NCI-H2171 (cell line): ENCODE results near the gene TCF7L2.
A peak's percentile ranks its signal among the peaks of the same experiment; 100 is the strongest.

Experiments used
- DNase-seq: peaks from one replicate; lab custom pipeline; 2025; lab: John Stamatoyannopoulos, UW

Gene TCF7L2

GRCh38 chr10:112949875-112950507, at the start of gene TCF7L2:
TCF7L2 (plus strand) TSS chr10:112950247; CDS start chr10:112950757, 510 bp downstream.
- peak; percentile 86 for DNase-seq

DNA sequence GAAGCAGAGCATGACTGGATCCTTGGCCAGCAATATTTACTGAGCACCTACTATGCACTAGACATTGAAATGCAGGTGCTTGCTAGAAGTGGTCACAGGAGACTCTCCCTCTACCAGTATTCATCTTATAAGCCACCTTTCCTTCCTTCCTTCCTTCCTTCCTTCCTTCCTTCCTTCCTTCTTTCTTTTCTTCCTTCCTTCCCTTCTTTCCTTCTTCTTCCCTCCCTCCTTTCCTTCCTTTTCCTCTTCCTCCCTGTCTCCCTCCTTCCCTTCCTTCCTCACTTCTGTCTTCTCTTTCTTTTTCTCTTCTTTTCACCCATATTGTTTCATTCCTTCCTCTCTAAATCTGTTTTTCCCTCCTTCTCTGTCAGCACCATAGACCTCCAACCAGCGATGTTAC, 47.3 kb upstream of the TCF7L2 start:
- no peak for DNase-seq

DNA sequence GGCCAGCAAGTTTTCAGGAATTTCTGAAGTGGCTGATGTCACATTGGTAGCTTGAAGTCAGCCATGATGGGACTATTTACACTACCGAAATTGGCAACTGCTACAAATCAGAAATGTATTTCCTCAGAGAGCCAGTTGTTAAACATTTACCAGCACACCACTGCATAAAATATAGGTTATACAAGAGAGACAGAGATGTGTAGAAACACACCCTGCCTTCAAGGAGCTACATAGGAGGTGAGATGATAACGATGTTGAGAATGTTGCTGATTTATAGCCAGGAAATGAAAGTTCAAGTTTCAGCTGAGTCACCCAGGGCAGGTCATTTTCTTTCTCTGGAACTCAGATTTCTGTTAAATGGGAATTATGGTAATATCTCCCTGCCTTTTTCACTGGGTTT, 46.0 kb upstream of the TCF7L2 start:
- no peak for DNase-seq

GRCh38 chr10:112906945-112907344, 43.1 kb upstream of the TCF7L2 start:
- DNase-seq: no peak

DNA sequence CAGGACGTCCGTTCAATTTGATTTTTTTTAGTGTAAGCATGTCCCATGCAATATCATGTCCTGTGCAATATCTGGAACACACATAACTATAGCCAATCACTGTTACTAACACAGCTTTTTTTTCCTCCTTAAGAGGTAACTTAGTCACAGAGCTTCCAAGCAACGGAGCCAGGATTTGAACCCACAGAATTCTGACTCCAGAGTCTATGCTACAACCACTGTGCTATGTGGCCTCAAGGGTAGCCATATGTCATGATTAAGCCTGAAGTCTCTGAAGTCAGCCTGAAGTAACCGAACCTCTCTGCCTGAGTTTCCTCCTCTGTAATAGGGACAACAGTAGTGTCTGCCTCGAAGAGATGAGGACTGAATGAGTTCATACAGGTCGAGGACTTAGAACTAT, 42.2 kb upstream of the TCF7L2 start:
- no peak for DNase-seq

DNA sequence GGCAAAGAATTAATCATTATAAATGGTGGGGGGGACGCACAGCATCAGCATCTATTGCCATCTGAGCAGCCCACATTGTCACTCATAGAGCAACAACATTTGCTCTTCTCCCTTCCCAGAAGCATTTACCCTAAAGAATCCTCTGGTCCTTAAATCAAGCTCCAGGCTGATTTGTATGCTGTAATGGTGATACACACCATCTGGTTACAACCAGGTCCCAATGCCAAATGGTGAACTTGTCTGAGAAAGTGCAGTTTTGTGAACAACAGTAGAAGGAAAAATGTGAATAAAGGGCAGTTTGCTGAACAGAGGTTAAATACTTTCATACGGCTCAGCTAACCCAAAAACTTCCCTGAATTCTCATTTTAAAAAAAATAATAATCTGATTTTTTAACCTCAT, 38.8 kb upstream of the TCF7L2 start:
- peak; percentile 17 for DNase-seq

GRCh38 chr10:112912410-112912928, 37.6 kb upstream of the TCF7L2 start:
- no peak for DNase-seq

DNA sequence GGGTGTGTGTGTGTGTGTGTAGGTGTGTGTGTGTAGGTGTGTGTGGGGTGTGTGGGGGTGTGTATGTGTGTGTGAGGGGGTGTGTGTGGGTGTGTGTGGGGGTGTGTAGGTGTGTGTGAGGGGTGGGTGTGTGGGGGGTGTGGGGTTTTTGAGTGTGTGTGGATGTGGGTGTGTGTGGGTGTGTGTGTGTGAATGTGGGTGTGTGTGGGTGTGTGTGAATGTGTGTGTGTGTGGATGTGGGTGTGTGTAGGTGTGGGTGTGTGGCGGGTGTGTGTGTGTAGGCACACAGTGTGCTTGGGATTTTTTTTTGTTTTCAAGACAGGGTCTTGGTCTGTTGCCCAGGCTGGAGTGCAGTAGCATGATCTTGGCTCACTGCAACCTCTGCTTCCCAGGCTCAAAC, 36.8 kb upstream of the TCF7L2 start:
- no peak for DNase-seq

GRCh38 chr10:112913661-112914287, 36.3 kb upstream of the TCF7L2 start:
- no peak for DNase-seq

GRCh38 chr10:112914288-112914952, 35.6 kb upstream of the TCF7L2 start:
- no peak for DNase-seq

GRCh38 chr10:112915590-112916572, 34.2 kb upstream of the TCF7L2 start:
- no peak for DNase-seq

GRCh38 chr10:112917681-112918080, 32.4 kb upstream of the TCF7L2 start:
- DNase-seq: no peak

DNA sequence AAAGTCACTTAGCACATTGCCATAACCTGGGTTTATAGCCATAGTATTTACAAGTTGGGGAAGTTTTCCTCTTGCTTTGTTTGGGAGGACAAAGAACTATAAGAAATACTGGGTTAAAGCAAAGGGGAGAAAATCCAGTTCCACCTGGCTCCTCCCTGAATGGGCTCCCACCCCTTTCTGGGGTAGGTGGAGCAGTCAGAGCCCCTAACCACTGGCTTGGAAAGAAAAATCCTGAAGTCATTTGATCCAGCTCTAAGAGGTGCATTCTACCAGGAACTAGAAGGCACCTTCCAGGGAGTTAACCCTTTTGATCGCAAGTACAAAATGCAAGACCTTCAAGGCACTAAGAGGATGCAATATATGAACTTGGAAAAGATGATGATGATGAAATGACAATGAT, 31.3 kb upstream of the TCF7L2 start:
- DNase-seq: no peak

DNA sequence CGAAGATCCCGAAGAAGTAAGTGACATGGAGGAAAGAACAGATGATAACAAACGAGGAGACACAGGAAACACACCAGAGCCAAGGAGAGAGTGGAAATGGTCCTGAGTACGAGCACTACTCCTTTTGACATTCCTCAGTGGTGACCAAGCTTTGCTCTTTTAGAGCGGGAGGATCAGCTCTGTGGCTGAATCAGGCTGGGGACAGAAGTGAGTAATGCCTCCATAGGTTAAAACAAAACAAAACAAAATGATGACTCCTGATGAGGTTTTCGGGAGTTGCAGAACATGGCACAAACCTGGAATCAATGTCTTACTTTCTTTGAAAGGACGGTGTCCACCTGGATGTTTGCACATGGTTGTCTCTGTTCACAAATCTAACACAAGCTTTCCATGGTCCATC, 30.3 kb upstream of the TCF7L2 start:
- no peak for DNase-seq

GRCh38 chr10:112926906-112927688, 22.9 kb upstream of the TCF7L2 start:
- DNase-seq: no peak

- DNase-seq: no peak
Observed at GRCh38 chr10:112927980-112928379, 22.1 kb upstream of the TCF7L2 start.

- no peak for DNase-seq
Observed at GRCh38 chr10:112932658-112933057, 17.4 kb upstream of the TCF7L2 start.

DNA sequence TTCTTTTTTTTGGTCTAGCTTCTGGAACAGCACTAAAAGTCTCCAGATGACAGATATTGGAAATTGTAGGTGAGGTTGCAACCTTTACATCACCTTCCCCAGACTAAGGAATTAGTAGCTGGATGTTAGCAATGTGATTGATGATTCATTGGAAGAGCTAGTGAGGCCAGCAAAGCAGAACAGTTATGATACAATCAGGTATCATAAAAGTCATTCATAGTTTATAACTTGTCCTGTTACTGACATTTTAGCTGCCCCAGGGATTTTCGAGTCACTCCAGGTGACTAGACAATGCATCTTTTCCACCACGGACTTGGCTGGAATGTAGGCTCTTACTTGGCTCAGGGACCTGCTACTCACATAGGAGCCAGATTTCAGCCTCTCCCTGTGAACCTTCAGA, 15.9 kb upstream of the TCF7L2 start:
- DNase-seq: no peak

GRCh38 chr10:112938808-112939482, 11.1 kb upstream of the TCF7L2 start:
- no peak for DNase-seq

GRCh38 chr10:112945811-112946210, 4.2 kb upstream of the TCF7L2 start:
- no peak for DNase-seq

DNA sequence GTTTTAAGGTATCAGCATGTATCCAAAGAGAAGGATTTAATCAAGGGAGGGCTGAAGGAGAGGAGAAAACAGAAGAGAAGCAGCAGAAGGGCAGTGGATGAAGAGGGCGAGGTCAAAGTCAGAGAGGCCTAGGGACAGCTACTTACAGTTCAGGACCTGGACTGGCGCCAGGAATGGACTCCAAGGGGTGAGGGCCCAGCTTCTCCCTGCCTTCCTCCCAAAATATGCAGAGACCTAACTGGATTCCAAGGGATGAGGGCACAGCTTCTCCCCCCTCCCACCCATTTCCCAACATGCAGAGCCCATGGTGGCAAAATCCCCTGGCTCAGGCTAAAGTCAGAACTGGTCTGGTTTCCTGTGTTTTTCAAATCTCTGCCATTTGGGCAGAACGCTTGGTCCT, 3.4 kb upstream of the TCF7L2 start:
- no peak for DNase-seq
